ENCODE measurements around the gene CNKSR2.

Gene CNKSR2

DNA sequence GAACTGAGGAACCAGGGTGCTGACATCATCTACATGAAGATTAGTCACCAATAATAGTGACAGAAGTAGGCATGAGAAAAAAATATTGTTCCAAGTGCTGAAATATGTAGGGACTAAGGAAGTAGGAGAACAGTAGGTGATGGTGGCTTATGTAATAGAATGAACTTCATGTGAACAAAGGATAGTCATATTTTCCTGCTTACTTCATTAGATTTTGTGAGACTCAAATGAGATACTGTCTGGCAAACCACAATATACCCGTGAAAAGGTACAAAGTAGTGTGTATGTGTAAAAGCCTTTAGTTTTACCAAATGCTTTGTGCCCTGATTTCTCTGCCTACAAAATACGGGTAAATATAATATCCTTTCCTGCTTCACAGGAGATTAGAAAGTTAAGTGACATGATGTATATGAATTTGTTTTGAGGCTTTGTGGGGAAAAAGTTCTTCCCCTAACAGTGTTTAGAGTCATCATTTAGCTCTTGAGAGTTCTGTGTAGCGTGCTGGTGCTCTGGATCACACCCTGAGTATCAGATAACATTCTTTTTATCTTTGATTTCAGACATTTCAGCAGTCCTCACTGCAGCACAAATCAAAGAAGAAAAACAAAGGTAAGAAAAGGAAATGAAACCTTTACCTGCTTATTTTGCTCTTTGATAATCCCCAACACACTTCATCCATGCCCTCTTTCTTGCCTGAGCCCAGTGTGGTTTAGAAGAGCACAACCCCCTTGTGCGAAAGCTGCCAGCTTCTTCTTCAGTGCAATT is 216.0 kb downstream of the CNKSR2 start:
- no peak overlapping the region for H3K27ac ChIP-seq
- DNase-seq (ENCODE audit: low read depth, low spot score), result no peak

- DNase-seq (ENCODE audit: low read depth, low spot score), result no peak
- H3K27ac ChIP-seq, result no peak overlapping the region
Observed at GRCh38 chrX:21606002-21606401, 231.8 kb downstream of the CNKSR2 start.

GRCh38 chrX:21610168-21610567 is 235.9 kb downstream of the CNKSR2 start:
- no peak for DNase-seq (ENCODE audit: low read depth, low spot score)
- H3K27ac ChIP-seq, result no peak overlapping the region

DNA sequence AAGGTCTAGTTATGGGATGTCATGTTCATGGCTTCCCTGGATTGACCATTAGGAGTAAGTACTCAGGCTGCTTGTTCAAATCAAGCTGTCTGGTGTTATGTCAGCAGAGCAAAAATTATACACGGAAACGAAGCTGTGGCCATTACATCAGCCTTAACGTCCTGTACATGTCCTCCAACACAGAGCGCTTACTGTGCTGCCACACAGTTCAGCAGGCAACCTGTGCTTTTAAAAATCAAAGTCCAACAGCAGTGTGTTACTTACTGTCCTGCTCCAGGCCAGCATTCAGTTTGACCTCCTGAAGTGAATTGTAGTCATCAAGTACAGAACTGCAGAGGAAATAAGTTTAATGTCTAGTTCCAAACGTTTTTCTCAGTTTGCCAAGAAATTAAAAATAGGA is 237.9 kb downstream of the CNKSR2 start:
- no peak overlapping the region for H3K27ac ChIP-seq

GRCh38 chrX:21616386-21616785 is 242.2 kb downstream of the CNKSR2 start:
- H3K27ac ChIP-seq, result no peak overlapping the region
- DNase-seq (ENCODE audit: low read depth, low spot score), result no peak

More for the DNA sequence above, 237.9 kb downstream of the CNKSR2 start:
- no peak for DNase-seq (ENCODE audit: low read depth, low spot score)

GRCh38 chrX:21620234-21620633 is 246.0 kb downstream of the CNKSR2 start:
- no peak overlapping the region for H3K27ac ChIP-seq
- DNase-seq (ENCODE audit: low read depth, low spot score), result no peak

GRCh38 chrX:21623778-21624501 is 249.7 kb downstream of the CNKSR2 start:
- DNase-seq (ENCODE audit: low read depth, low spot score), result no peak
- no peak overlapping the region for H3K27ac ChIP-seq

GRCh38 chrX:21632027-21632426 is 257.8 kb downstream of the CNKSR2 start:
- H3K27ac ChIP-seq, result no peak overlapping the region
- DNase-seq (ENCODE audit: low read depth, low spot score), result no peak

GRCh38 chrX:21638311-21638710 is 264.1 kb downstream of the CNKSR2 start:
- DNase-seq (ENCODE audit: low read depth, low spot score), result peak; percentile 0
- no peak overlapping the region for H3K27ac ChIP-seq

GRCh38 chrX:21639775-21640174 is 265.6 kb downstream of the CNKSR2 start:
- DNase-seq (ENCODE audit: low read depth, low spot score), result no peak
- H3K27ac ChIP-seq, result no peak overlapping the region

DNA sequence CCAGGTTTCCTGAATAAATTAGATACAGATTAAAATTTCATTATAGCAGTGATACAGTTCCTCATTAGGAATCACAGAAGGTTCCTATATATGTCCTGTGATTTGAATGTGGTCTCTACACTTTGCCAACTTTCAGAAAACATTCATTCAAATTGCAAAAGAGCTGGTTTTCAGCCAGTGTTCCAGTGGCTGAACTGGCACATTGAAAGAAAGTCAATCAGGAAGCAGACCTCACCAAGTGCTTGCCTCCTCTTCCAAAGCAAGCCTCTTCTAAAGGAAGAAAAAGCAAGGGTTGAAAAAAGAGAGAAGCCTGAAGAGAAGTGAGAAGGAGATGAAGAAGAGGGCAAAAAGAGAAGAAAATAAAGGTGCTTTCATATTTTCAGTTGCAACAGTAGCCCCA is 271.2 kb downstream of the CNKSR2 start:
- H3K27ac ChIP-seq, result no peak overlapping the region
- no peak for DNase-seq (ENCODE audit: low read depth, low spot score)

- H3K27ac ChIP-seq, result no peak overlapping the region
- no peak for DNase-seq (ENCODE audit: low read depth, low spot score)
Observed at GRCh38 chrX:21645886-21646285, 271.7 kb downstream of the CNKSR2 start.

DNA sequence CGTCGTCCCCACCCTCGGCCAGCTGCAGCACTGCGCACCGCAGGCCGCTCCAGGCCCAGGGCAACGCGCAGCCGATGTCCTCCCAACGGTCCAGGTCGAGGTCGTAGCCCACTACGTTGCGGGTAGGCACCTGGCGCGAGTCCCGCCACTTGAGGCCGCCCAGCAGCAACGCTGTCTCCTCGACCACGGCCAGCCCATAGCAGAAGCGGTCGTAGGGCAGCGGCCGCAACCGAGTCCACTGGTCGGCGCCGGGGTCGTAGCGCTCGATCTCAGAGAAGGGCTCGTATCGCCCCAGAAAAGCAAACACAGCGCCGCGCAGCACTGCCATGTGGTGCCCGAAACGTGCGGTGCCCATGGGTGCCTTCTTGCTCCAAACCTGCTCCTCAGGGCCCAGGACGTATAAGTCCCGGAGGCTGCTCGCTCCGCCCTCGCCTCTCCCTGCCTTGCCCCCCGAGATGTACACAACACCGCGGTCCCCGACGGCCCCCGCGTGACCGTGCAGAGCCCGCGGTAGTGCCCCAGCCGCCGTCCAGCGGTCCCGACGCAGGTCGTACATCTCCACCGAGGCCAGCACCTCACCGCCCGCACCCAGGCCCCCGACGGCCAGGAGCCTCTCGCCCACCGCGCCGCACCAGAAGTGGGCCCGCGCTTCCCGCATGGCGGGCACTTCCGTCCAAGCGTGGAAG is 281.8 kb downstream of the CNKSR2 start:
- no peak for DNase-seq (ENCODE audit: low read depth, low spot score)
- H3K27ac ChIP-seq, result no peak overlapping the region

GRCh38 chrX:21656587-21657317 is 282.5 kb downstream of the CNKSR2 start:
- no peak overlapping the region for H3K27ac ChIP-seq
- no peak for DNase-seq (ENCODE audit: low read depth, low spot score)

DNA sequence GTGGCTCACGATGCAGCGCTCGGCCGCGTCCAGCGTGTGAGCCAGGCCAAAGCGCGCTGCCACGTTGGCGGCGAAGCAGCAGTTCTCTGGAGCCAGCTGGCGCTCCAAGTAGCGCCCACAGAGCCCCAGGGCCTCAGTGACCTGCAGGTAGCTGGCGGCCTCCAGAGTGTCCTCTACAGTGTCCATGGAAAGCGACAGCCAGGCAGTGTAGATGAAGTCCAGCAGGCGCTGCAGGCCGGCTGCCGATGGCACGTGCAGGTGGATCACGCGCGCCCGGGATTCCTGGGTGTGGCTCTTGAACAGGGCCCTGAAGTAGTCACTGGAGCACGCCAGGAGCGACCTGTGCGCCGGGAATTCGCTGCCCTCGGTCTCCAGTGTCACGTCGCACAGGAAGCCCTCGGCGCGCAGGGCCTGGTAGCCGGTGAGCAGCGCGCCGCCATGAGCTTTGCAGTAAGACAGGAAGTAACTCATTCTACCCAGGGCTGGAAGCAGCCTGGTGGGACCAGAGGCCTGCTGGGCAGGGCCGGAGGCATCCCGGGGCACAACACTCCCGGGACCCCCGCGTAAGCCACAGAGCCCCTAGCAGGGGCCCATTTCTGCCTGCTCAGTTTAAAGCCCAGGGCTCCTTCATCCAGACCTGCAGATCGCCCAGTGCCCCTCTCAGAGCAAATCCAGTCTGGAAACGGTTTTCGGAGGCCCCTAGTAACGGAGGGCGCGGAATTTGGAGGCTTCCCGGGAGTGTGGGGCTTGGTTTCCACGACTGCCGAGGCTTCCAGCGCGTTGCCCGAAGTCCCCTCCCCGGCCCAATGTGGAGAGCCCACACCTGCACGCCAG is 283.3 kb downstream of the CNKSR2 start:
- DNase-seq (ENCODE audit: low read depth, low spot score), result no peak
- H3K27ac ChIP-seq, result no peak overlapping the region

DNA sequence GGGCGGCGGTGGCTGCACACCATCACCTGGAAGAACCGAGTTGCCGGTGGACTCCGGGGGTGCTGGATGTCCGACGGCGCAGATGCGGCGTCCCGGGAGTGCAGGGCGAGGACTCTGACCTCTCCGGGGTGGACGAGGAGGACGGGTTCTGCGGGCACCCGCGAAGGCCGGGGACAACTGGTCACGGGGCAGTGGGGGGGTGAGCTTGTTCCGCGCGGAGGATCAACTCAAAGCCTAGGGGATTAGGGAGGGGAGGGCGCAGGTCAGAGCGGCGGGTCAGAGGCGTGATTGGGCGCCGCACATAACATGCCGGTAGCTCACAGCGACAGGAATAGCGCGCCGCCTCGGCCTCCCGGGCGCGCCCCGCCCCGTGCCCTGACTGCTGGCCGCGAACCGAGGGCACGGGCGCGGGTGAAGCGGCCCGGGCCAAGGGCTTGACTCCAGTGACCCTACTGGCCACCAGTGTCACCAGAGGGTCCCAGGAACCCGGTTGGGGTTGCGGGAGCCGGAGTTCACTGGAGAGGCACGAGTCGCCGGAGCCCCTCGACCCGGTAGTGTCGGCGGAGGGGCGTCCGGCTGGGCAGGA is 284.0 kb downstream of the CNKSR2 start, which contains the start of gene KLHL34:
Gene KLHL34, minus strand, starts transcription at position 179 of the 586 bp plus-strand sequence. CDS start 542 bp downstream, outside the sequence.
- H3K27ac ChIP-seq, result no peak within 1 kb of the TSS
- no peak for DNase-seq (ENCODE audit: low read depth, low spot score)

DNA sequence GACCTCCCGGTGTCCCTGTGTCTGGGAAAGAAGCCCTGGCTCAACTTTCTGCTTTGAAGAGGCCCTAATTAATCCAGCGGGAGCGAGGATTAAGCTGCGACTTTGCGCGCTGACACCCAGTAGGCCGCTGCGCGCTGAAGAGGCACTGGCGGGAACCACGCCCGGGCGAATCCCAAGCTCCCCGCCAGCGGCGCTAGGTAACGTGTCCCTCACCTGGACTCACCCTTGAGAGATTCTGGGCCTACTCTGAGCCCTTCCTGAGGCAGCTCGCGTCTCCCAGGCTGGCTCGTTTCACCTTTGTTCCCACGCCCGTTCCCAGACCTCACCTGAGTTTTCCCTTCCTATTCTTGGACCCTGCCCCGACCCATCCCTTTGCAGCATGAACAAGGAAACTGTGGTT is 284.5 kb downstream of the CNKSR2 start:
- DNase-seq (ENCODE audit: low read depth, low spot score), result no peak
- H3K27ac ChIP-seq, result no peak overlapping the region

- no peak for DNase-seq (ENCODE audit: low read depth, low spot score)
- no peak overlapping the region for H3K27ac ChIP-seq
Observed at GRCh38 chrX:21659320-21659719, 285.1 kb downstream of the CNKSR2 start.

DNA sequence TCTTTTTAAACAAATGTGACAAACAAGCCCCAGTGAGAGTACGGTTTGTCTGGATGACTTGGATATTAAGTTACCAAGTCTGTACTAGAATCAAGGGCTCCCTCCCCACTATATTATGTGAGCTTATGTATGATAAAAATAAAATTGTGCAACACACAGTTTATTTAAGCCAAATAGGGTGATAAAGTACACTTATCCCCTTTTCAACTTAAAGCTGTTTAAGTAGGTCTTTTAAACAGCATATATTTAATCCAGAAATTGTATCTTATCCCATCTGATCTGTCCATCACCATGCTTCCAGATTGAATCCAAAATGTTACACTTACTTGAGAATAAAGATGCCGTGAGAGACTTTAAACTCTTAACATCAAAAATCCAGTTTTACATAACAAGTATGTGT is 285.9 kb downstream of the CNKSR2 start:
- no peak for DNase-seq (ENCODE audit: low read depth, low spot score)
- no peak overlapping the region for H3K27ac ChIP-seq
